NCI-H146 (cell line): ENCODE data around the gene DLST.

ENCODE experiments used
- DNase-seq: peaks from one replicate; lab custom pipeline; 2025; lab: John Stamatoyannopoulos, UW

DLST gene

DNA sequence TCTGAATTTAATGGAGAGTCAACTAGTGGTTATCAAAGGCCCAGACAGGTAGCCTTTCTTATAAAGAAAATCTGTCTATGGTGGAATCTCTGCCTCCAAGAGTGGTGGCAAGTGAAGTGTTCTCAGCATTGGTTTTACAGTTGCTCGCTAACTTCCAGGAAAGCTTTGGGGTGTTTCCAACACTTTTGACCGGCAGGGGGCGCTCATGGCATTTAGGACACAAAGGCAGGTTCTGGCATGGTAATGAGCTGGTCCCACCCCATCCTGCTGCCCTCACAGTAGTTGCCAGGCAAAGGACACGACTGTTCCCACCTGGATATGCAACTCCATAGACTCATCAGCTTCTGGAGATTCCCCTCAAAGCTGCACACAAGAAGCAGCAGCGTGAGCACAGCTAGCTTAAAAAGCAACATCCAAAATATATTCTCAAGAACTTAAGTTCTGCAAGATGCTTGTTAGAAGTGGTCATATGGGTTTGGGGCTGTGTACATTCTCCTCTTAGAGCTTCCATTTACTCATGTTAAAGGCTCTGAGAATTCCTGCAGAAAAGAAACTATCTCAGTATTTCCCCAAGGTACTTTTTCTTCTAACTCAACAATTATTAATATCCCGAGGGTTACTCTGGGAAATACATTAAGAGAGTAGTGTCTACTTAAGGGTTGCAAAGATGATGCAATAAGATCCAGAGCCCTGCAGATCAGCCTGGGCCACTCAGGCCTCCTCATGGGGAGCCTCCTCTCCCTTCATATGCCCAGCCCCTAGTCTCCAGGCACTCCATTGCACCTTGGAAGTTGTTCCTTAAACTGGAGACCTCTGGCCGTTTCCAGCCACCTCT lies 20.6 kb upstream of the DLST start:
- peak; percentile 76 for DNase-seq

DNA sequence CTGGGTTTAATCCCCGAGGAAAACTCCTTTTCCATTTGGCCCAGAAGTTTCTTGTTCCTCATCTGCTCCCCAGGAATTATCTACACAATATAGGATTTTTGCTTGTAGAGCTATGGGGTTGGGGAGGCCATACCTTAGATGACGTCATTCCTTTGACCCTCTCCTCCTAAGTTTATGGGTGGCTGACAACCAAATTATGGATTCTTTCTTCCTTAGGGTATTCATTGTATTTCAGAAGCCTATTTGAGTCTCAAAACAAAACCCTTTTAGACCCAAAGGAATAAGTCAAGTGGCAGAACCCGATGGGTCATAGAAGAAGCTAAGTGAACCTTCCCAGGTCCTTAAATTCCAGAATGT lies 20.0 kb upstream of the DLST start:
- no peak for DNase-seq

GRCh38 chr14:74863274-74863673 lies 18.4 kb upstream of the DLST start:
- DNase-seq = no peak

DNA sequence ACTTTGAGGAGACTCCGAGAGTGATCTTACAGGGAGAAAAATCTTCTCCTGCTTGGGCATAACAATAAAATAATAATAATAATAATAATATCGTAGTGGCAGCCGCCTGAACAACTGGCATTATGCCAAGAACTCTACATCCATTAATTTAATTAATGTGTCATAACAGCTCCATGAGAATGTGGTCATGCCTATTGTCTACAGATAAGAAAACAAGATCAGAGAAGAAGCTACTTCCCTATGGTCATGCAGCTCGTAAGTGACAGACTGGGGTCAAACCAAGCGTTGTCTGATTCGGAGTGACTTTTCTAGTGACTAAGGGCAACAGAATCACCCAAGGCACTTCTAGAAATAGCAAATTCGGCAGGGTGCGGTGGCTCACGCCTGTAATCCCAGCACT lies 17.5 kb upstream of the DLST start:
- DNase-seq = no peak

- DNase-seq = no peak
These were observed 16.6 kb upstream of the DLST start for GRCh38 chr14:74865156-74865555.

GRCh38 chr14:74866708-74867389 lies 14.9 kb upstream of the DLST start:
- no peak for DNase-seq

- no peak for DNase-seq
These were observed 14.0 kb upstream of the DLST start for GRCh38 chr14:74867673-74868072.

DNA sequence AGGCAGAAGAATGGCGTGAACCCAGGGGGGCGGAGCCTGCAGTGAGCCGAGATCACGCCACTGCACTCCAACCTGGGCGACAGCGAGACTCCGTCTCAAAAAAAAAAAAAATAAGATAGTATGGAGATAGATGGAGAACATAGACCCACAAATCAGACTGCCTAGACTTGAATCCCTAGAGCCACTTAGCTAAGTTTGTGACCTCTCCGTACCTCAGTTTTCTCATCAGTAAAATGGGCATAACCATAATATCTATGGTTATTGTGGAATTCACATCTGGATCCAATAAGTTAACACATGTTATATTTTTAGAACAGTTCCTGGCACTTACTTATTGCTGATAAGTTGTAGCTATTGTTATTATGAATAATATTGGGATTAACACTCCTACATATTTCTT lies 13.0 kb upstream of the DLST start:
- DNase-seq = no peak

GRCh38 chr14:74871819-74872218 lies 9.9 kb upstream of the DLST start:
- DNase-seq = peak; percentile 7

DNA sequence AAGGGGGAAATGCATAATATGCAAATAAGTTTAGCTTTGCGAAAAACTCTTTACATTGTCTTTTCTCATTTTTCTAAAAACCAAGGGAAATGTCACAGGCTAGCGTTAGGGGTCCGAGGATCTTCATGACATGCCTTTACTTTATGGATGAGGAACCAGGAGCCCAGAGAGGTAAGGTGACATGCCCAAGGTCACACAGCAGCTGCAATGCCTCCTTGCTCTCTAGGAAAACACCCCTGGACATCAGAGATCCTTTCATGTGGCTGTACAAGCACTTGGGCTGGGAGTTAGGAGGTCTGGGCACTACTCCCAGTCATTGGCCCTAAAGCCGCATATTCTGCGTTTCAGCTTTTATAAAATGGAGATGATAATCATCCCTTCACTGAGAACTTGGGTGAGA lies 6.5 kb upstream of the DLST start:
- DNase-seq = no peak

DNA sequence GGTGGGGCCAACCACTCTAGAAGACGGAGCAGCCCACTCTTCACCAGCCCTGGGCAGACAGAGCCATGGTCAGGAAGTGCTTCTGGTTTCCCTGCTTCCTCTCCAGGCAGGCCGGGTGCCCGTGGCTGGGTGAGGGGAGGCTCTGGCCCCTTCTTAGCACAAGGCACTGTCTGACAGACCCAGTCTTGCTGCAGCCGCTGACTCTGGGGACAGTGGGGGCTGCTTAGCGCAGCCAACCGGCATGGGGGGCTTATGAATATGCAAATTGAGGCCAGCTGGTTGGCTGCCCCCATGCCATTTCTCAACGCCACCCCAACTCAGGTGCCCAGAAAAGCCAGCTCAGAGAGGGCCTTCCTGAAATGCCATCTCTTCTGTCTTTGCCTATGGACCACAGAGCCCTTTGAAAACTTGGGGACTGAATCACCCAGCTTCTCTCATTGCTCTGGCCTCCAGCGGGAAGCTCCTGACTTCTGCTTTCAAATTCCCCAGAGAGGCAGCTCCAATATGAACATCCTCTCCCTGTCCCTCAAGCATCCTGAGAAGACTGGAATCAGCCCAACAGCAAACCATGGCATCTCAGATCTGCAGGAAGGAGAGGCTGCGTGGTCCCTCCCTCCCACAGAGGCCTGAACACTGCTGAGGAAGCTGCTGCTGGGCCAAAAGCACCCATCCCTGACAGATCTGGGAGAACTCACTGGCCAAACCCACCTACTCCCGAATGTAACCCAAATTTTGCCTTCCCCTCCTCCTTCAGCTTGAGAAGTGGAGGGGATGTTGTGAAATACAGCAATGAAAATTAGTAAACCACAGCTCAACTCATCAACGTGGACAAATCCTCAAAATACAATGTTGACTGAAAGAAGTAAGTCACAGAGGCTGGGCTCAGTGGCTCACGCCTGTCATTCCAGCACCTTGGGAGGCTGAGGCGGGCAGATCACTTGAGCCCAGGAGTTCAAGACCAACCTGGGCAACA lies 5.5 kb upstream of the DLST start, which contains the start of gene PROX2:
TSS of gene PROX2 (minus strand) at position 205 of the 973 bp plus-strand sequence. CDS start 12,311 bp downstream, outside the sequence.
- no peak for DNase-seq

DNA sequence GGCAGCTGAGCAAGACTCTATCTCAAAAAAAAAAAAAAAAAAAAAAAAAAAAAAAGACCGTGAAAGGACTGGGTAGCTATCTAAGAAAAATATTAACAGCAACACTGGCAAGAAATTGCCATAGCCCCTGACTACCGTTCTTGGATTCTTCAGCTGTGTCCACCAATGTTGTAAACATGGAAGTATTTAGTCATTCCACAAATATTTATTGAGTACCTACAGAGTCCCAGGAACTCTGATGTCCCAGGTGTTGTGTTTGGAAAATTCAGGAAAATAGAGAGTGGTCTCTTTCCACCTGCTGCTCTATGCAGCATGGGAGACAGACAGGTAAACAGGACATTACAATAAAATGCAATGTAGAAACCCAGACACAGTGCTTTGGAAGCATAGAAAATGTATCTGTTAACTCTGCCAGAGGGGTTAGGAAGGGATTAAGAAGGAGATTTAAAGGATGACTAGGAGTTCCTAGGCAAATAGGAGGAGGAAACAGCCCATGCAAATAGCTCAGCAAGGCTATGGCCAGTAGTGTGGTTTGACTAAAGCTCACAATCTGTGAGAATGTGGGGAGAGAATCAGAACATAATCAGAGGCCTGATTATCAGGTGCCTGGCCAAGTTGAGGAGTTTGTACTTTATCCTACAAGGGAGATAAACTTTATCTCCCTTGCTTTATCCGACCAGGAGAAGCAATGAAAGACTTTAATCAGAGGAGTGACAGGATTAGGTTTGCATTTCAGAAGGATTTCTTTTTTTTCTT lies 2.1 kb upstream of the DLST start:
- DNase-seq = no peak

- peak; percentile 29 for DNase-seq
These were observed 596 bp downstream of the DLST start for GRCh38 chr14:74882103-74882920.

GRCh38 chr14:74886001-74886400 lies 4.3 kb downstream of the DLST start:
- no peak for DNase-seq

- no peak for DNase-seq
These were observed 6.7 kb downstream of the DLST start for GRCh38 chr14:74888164-74889158.

GRCh38 chr14:74890262-74890661 lies 8.5 kb downstream of the DLST start:
- DNase-seq = no peak

DNA sequence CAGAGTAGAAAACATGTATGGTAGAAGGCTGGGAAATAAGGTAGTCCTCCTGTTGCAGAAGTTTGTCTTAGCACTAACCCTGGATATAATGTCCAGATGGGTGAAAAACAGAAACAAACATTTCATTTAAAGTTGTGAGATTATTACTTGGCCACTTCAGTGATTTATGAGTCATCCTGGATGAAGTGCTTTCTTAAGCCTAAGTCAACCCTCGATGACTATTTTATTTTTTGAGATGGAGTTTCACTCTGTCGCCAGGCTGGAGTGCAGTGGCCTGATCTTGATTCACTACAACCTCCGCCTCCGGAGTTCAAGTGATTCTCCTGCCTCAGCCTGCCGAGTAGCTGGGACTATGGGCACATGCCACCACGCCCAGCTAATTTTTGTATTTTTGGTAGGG lies 10.2 kb downstream of the DLST start:
- no peak for DNase-seq

DNA sequence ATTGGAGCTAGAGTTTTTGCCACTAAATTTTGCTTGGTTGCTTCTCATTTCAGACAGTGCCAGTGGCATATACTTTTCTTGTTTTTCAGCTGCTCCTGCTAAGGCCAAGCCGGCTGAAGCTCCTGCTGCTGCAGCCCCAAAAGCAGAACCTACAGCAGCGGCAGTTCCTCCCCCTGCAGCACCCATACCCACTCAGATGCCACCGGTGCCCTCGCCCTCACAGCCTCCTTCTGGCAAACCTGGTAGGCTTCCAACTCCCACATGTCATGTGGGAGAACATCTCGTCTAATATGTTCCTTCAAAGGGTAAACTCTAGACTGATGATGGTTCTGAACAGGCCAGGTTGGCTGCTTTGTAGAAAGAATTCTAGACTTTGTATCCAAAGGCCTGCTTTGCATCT lies 11.0 kb downstream of the DLST start:
- no peak for DNase-seq

DNA sequence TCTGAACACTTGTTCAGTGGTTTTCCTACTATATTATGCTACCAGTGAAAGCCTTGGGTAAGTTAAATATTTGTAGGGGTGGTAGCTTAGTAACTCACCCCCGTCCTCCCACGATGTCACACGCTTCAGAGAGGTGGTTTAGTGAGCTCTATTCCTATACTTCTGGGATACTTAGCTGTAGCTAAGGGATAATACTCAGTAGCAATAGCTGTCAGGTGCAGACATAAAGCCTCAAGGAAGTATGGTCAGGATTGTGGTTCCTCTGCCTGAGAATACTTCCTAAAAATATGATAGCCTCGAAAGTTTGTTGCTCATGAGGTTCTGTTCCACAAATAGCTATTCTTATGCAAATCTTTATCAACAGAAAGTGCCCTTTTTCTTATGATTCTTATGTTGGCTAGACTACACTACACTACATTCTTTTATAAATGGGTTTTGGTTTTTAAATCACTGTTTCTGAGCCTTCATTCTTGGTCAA lies 11.9 kb downstream of the DLST start:
- no peak for DNase-seq
